Gastrocnemius medialis (tissue), 4 donors: ENCODE measurements around the gene TMEM17.

Experiments used
- CTCF ChIP-seq, 5 experiments: fragments of 450-650 bp in 3 of 5; fragments of 200-600 bp in 2 of 5; sonication (generic) in 2 of 5; IDR thresholded peaks in 4 of 5; conservative IDR thresholded peaks in 1 of 5; 1 replicate in 4 of 5; 2 replicates in 1 of 5; pipeline ENCODE4 v1.5.1; 2016 to 2019; ENCODE audit warnings: antibody characterized with exemption in 5 of 5, mild to moderate bottlenecking in 3 of 5, moderate library complexity in 3 of 5
- POLR2A ChIP-seq, 2 donors: fragments of 450-650 bp; IDR thresholded peaks; one replicate each; pipeline ENCODE4 v1.6.1; 2017; ENCODE audit warnings: antibody characterized with exemption in 2 of 2, mild to moderate bottlenecking in 2 of 2, moderate library complexity in 2 of 2

- TF ChIP-seq CTCF (IDR thresholded peaks at IDR 0.05 in 4 of 5, conservative IDR thresholded peaks at IDR 0.05 in 1 of 5): no peak
- no peak for TF ChIP-seq POLR2A (IDR thresholded peaks at IDR 0.05)
These were observed 4.9 kb downstream of the TMEM17 start for GRCh38 chr2:62501069-62501468.
